HG02938 (cell line): ENCODE measurements around the gene RPL38.

Experiments used
- ATAC-seq: cut with Tn5 transposase; IDR thresholded peaks from one replicate; pipeline ENCODE4 v1.9.1; 2021; ENCODE audit warnings: mild to moderate bottlenecking, moderate library complexity; ENCODE audit not compliant: unreplicated experiment

The RPL38 gene

GRCh38 chr17:74210191-74211140, 7.0 kb downstream of the RPL38 start:
- no peak for ATAC-seq

GRCh38 chr17:74211141-74211911, 7.8 kb downstream of the RPL38 start:
- ATAC-seq, result no peak

- ATAC-seq, result no peak
Measured at GRCh38 chr17:74211912-74212208, 8.4 kb downstream of the RPL38 start.

GRCh38 chr17:74212209-74212912, 8.9 kb downstream of the RPL38 start:
- ATAC-seq, result no peak

GRCh38 chr17:74212913-74213791, 9.7 kb downstream of the RPL38 start, which contains the start of gene TTYH2:
TSS of gene TTYH2 (plus strand) at chr17:74213571. CDS start at chr17:74213588, 17 bp downstream.
- ATAC-seq, result no peak

GRCh38 chr17:74213861-74214391, 10.4 kb downstream of the RPL38 start:
- no peak for ATAC-seq

- no peak for ATAC-seq
Measured at GRCh38 chr17:74214484-74215341, 11.2 kb downstream of the RPL38 start.

GRCh38 chr17:74215342-74215727, 11.9 kb downstream of the RPL38 start:
- no peak for ATAC-seq

GRCh38 chr17:74216505-74216904, 13.0 kb downstream of the RPL38 start:
- no peak for ATAC-seq

GRCh38 chr17:74217037-74217730, 13.7 kb downstream of the RPL38 start:
- no peak for ATAC-seq

- no peak for ATAC-seq
Measured at GRCh38 chr17:74217888-74218287, 14.4 kb downstream of the RPL38 start.

GRCh38 chr17:74218436-74218835, 15.0 kb downstream of the RPL38 start:
- ATAC-seq, result no peak

GRCh38 chr17:74219576-74220133, 16.2 kb downstream of the RPL38 start:
- no peak for ATAC-seq

GRCh38 chr17:74220219-74220618, 16.7 kb downstream of the RPL38 start:
- ATAC-seq, result no peak

GRCh38 chr17:74220946-74221818, 17.7 kb downstream of the RPL38 start:
- no peak for ATAC-seq

GRCh38 chr17:74222399-74222798, 18.9 kb downstream of the RPL38 start:
- ATAC-seq, result no peak

- ATAC-seq, result no peak
Measured at GRCh38 chr17:74223901-74224300, 20.4 kb downstream of the RPL38 start.
